OCI-LY1 (cell line): Measurements from ENCODE around the gene TEAD1.

Experiments used
- H2AFZ ChIP-seq: fragments of 200-600 bp; sonication (generic), shearing (Covaris generic); 2 replicates; pipeline ENCODE4 v1.6.0; 2014; ENCODE audit warnings: antibody characterized with exemption, mild to moderate bottlenecking, low read length
- H3F3A ChIP-seq: fragments of 200-600 bp; sonication (generic), shearing (Covaris generic); 2 replicates; pipeline ENCODE4 v1.6.0; 2014; ENCODE audit warnings: mild to moderate bottlenecking, antibody characterized with exemption, low read length, moderate library complexity; ENCODE audit not compliant: insufficient read depth
- H3K27ac ChIP-seq: fragments of 200-600 bp; sonication (generic); 2 replicates; pipeline ENCODE4 v1.5.1; 2014; ENCODE audit warnings: low read length, mixed run types, mild to moderate bottlenecking, low read depth; ENCODE audit not compliant: poor library complexity, severe bottlenecking
- H3K27me3 ChIP-seq: fragments of 200-600 bp; sonication (generic); 2 replicates; pipeline ENCODE4 v1.6.0; 2014; ENCODE audit warnings: antibody characterized with exemption, mild to moderate bottlenecking, low read length, moderate library complexity; ENCODE audit not compliant: insufficient read depth
- H3K36me3 ChIP-seq: fragments of 200-600 bp; sonication (generic); 2 replicates; pipeline ENCODE4 v1.6.1; 2014; ENCODE audit warnings: mild to moderate bottlenecking, antibody characterized with exemption, low read length, moderate library complexity, mixed read lengths; ENCODE audit not compliant: insufficient read depth
- H3K4me1 ChIP-seq: fragments of 200-600 bp; sonication (generic); 2 replicates; pipeline ENCODE4 v1.5.1; 2014; ENCODE audit warnings: mild to moderate bottlenecking, low read length, moderate library complexity; ENCODE audit not compliant: insufficient read depth, severe bottlenecking
- H3K4me2 ChIP-seq: fragments of 200-600 bp; sonication (generic), shearing (Covaris generic); 2 replicates; pipeline ENCODE4 v1.6.1; 2014; ENCODE audit warnings: low read length
- H3K4me3 ChIP-seq: fragments of 200-600 bp; sonication (generic); 2 replicates; pipeline ENCODE4 v1.5.1; 2014; ENCODE audit warnings: low read length, low read depth, mild to moderate bottlenecking, mixed read lengths; ENCODE audit not compliant: poor library complexity, severe bottlenecking
- H3K79me2 ChIP-seq: fragments of 200-600 bp; shearing (Covaris generic); 2 replicates; pipeline ENCODE4 v1.6.1; 2016; ENCODE audit warnings: mixed run types, low read length, mixed read lengths; ENCODE audit not compliant: insufficient read depth
- H3K9ac ChIP-seq: fragments of 200-600 bp; sonication (generic), shearing (Covaris generic); 2 replicates; pipeline ENCODE4 v1.6.1; 2014; ENCODE audit warnings: mild to moderate bottlenecking, low read length, mixed read lengths
- H3K9me2 ChIP-seq: fragments of 200-600 bp; sonication (generic), shearing (Covaris generic); 2 replicates; pipeline ENCODE4 v1.6.1; 2014; ENCODE audit warnings: low read depth, mild to moderate bottlenecking, low read length, mixed read lengths
- H3K9me3 ChIP-seq: fragments of 200-600 bp; shearing (Covaris generic); 2 replicates; pipeline ENCODE4 v1.6.1; 2014; ENCODE audit warnings: low read length, mixed read lengths
- H4K20me1 ChIP-seq: fragments of 200-600 bp; sonication (generic), shearing (Covaris generic); 2 replicates; pipeline ENCODE4 v1.6.0; 2016; ENCODE audit warnings: mild to moderate bottlenecking, low read length; ENCODE audit not compliant: insufficient read depth
- EZH2 ChIP-seq: fragments of 200-600 bp; sonication (generic), shearing (Covaris generic); IDR thresholded peaks from 2 replicates; pipeline ENCODE4 v1.8.0; 2017; ENCODE audit warnings: borderline replicate concordance, mixed run types, mild to moderate bottlenecking, antibody characterized with exemption, low read length, moderate library complexity, mixed read lengths
- TF ChIP-seq, protein P1 (sequence below): fragments of 200-600 bp; sonication (generic), shearing (Covaris generic); IDR thresholded peaks from 2 replicates; pipeline ENCODE4 v1.5.1; 2017; ENCODE audit warnings: mild to moderate bottlenecking, antibody characterized with exemption, low read length, moderate library complexity, mixed read lengths

TEAD1 gene

DNA sequence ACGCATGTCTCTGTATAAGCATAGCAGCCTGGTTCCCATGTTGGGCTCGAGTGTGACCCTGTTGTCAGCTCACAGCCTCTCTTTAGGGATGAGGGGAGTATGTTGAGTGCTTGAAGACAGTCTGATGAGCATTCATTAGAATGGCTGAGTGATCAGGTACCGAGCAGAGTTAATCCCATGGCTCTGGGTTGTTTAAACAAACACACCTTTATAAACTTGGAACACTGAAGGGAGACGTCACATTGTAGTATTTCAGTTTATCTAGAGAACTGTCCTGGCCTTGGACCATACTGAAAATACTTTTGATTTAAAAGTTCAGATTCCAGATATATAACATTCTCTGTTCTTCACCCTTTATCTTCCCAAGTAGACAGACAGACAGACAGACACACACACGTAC, 76.0 kb downstream of the TEAD1 start:
- Histone ChIP-seq H3K36me3 (no peaks in the 10 kb centered on the region), H3K4me1 (no peaks in the 10 kb centered on the region), H3K4me3 (no peak overlapping the region), H3K27ac (no peak overlapping the region), H3K9ac (no peak overlapping the region), H2AFZ (no peak overlapping the region), H3K9me2 (no peaks in the 10 kb centered on the region), H3K4me2 (no peak overlapping the region), H3K27me3 (no peaks in the 10 kb centered on the region), H3K79me2 (no peaks in the 10 kb centered on the region), H4K20me1 (no peaks in the 10 kb centered on the region), H3F3A (no peaks in the 10 kb centered on the region), H3K9me3 (no peaks in the 10 kb centered on the region)
- TF ChIP-seq EZH2 = no peak
- TF ChIP-seq, protein P1, sequence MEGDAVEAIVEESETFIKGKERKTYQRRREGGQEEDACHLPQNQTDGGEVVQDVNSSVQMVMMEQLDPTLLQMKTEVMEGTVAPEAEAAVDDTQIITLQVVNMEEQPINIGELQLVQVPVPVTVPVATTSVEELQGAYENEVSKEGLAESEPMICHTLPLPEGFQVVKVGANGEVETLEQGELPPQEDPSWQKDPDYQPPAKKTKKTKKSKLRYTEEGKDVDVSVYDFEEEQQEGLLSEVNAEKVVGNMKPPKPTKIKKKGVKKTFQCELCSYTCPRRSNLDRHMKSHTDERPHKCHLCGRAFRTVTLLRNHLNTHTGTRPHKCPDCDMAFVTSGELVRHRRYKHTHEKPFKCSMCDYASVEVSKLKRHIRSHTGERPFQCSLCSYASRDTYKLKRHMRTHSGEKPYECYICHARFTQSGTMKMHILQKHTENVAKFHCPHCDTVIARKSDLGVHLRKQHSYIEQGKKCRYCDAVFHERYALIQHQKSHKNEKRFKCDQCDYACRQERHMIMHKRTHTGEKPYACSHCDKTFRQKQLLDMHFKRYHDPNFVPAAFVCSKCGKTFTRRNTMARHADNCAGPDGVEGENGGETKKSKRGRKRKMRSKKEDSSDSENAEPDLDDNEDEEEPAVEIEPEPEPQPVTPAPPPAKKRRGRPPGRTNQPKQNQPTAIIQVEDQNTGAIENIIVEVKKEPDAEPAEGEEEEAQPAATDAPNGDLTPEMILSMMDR = no peak

DNA sequence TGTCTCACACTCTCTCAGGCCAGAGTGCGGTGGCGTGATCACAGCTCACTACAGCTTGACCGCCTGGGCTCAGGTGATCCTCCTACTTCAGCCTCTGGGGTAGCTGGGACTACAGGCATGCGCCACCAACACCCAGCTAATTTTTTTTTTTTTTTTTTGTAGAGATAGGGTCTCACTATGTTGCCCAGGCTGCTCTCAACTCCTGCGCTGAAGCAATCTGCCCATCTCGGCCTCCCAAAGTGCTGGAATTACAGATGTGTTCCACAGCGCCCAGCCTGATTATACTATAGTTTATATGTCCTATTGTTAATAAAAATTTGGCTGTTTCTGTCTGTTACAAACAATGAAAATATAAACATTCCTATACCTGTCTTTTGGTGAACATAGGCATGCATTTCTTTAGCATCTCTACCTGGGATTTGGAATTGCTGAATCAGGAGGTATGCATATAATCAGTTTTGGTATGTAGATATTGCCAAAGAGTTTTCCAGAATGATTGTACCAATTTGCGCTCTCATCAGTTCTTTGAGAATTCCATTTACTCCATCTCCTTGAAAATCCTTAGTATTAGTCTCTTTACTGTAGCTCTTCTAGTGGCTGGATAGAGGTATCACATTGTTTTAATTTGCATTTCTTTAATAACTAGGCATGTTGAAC, 78.8 kb downstream of the TEAD1 start:
- no peak for TF ChIP-seq EZH2
- TF ChIP-seq, protein P1 = no peak
- Histone ChIP-seq H3K4me2 (no peak overlapping the region), H2AFZ (no peak overlapping the region), H3K9me3 (no peaks in the 10 kb centered on the region), H3K9ac (no peak overlapping the region), H3K4me3 (no peak overlapping the region), H3F3A (no peaks in the 10 kb centered on the region), H3K4me1 (no peaks in the 10 kb centered on the region), H3K36me3 (no peaks in the 10 kb centered on the region), H3K79me2 (no peaks in the 10 kb centered on the region), H4K20me1 (no peaks in the 10 kb centered on the region), H3K9me2 (no peaks in the 10 kb centered on the region), H3K27me3 (no peaks in the 10 kb centered on the region), H3K27ac (no peak overlapping the region)

DNA sequence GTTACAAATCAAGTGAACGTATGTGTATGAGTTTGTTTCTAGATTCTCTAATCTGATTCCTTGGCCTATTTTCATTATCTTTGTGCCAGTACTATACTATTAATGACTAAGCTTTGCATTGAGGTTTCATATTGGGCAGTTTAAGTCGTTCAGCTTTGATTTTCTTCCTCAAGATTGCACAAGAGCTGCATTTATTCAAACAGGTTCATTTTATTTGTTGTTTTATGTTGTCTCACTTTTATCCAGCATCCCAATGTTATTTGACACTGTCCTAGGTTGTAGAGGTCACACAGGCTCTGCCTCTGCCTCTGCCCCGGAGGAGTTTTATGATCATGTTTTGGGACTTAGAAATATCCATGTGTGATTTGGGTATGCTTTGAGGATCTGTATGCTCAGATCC, 79.8 kb downstream of the TEAD1 start:
- Histone ChIP-seq H3K79me2 (no peaks in the 10 kb centered on the region), H3K27me3 (no peaks in the 10 kb centered on the region), H3K36me3 (no peaks in the 10 kb centered on the region), H3K9me2 (no peaks in the 10 kb centered on the region), H3K4me3 (no peak overlapping the region), H4K20me1 (no peaks in the 10 kb centered on the region), H3F3A (no peaks in the 10 kb centered on the region), H3K4me1 (no peaks in the 10 kb centered on the region), H3K27ac (no peak overlapping the region), H3K9ac (no peak overlapping the region), H3K4me2 (no peak overlapping the region), H3K9me3 (no peaks in the 10 kb centered on the region), H2AFZ (no peak overlapping the region)
- TF ChIP-seq, protein P1 = no peak
- no peak for TF ChIP-seq EZH2
